ENCODE results near the gene SLC6A3.

GRCh38 chr5:1405121-1405520 lies 40.1 kb downstream of the SLC6A3 start:
- TF ChIP-seq POLR2AphosphoS5 (IDR thresholded peaks at IDR 0.05) (no peak), POLR2A (IDR thresholded peaks at IDR 0.05) (no peak)
